Sciatic nerve (tissue), 2 donors: ENCODE measurements around the gene MAMLD1. TPM values are rescaled to one million over a fixed set of nuclear protein-coding genes. Genes with fewer than 3 reads are reported as not detected.

Source experiments
- ATAC-seq: fragments of 200-7000 bp; cut with Tn5 transposase; one replicate; pipeline ENCODE4 v1.9.1; 2020; ENCODE audit warnings: mild to moderate bottlenecking, moderate library complexity
- DNase-seq: peaks from one replicate; pipeline ENCODE4 v3.0.0-alpha.2; 2020; ENCODE audit warnings: low spot score
- intact Hi-C: fragments of 100-400 bp; cut with DNase I; formaldehyde crosslinking; loops from one replicate; pipeline ENCODE4 v1.14.2; 2022
- total RNA-seq: library from RNA; stranded (reverse); fragmentation: NEBNext Ultra II Directional; extraction: Animal tissue kit (Norgen Biotek cat#: 25700); gene quantifications from one replicate; pipeline ENCODE4 v1.2.1, GENCODE V29; 2021
- donor health status: DM: no; HTN: no; CAD: no.
- donor health status: DM: no; HTN: no; CAD: no.

MAMLD1 gene
- total RNA-seq, 1 donor from 2014 or later = 15.3 TPM

GRCh38 chrX:150478496-150479492, 115.7 kb downstream of the MAMLD1 start:
- no peak for ATAC-seq
- intact Hi-C loops = no loop called here
- DNase-seq = no peak

GRCh38 chrX:150482537-150483206, 119.6 kb downstream of the MAMLD1 start:
- intact Hi-C loops = loop anchor here (10.0 kb wide), 1 partner anchor 118 kb away; the partner anchor contains the start of gene MAMLD1
- no peak for ATAC-seq

GRCh38 chrX:150483356-150483985, 120.4 kb downstream of the MAMLD1 start:
- intact Hi-C loops = loop anchor here (10.0 kb wide), 1 partner anchor 119 kb away; the partner anchor contains the start of gene MAMLD1

More at GRCh38 chrX:150482537-150483206, 119.6 kb downstream of the MAMLD1 start:
- DNase-seq = no peak

GRCh38 chrX:150486011-150486410, 122.9 kb downstream of the MAMLD1 start:
- intact Hi-C loops = loop anchor here (10.0 kb wide), 1 partner anchor 121 kb away; the partner anchor contains the start of gene MAMLD1
- ATAC-seq (peak; percentile 62), DNase-seq (no peak)

More at GRCh38 chrX:150483356-150483985, 120.4 kb downstream of the MAMLD1 start:
- ATAC-seq (no peak), DNase-seq (no peak)

- intact Hi-C loops = loop anchor here (10.0 kb wide), 1 partner anchor 123 kb away; the partner anchor contains the start of gene MAMLD1
- ATAC-seq = no peak
- no peak for DNase-seq
Observed at GRCh38 chrX:150487369-150488094, 124.4 kb downstream of the MAMLD1 start.

GRCh38 chrX:150489359-150490015, 126.4 kb downstream of the MAMLD1 start:
- intact Hi-C loops = loop anchor here (10.0 kb wide), 1 partner anchor 125 kb away; the partner anchor contains the start of gene MAMLD1

GRCh38 chrX:150495496-150495895, 132.4 kb downstream of the MAMLD1 start:
- ATAC-seq = no peak
- intact Hi-C loops = no loop called here
- no peak for DNase-seq

More at GRCh38 chrX:150489359-150490015, 126.4 kb downstream of the MAMLD1 start:
- ATAC-seq (no peak), DNase-seq (no peak)

GRCh38 chrX:150499240-150499639, 136.1 kb downstream of the MAMLD1 start:
- ATAC-seq = no peak
- no peak for DNase-seq
- intact Hi-C loops = no loop called here

GRCh38 chrX:150502091-150502490, 139.0 kb downstream of the MAMLD1 start:
- ATAC-seq (no peak), DNase-seq (no peak)
- intact Hi-C loops = loop anchor here (10.0 kb wide), 1 partner anchor 537 kb away; no protein-coding TSS in a partner anchor

- intact Hi-C loops = loop anchor here (10.0 kb wide), 1 partner anchor 538 kb away; no protein-coding TSS in a partner anchor
- no peak for ATAC-seq
Observed at GRCh38 chrX:150502979-150503897, 140.1 kb downstream of the MAMLD1 start.

GRCh38 chrX:150503898-150504219, 140.7 kb downstream of the MAMLD1 start:
- DNase-seq = no peak
- ATAC-seq = no peak
- intact Hi-C loops = loop anchor here (10.0 kb wide), 1 partner anchor 539 kb away; no protein-coding TSS in a partner anchor

More at GRCh38 chrX:150502979-150503897, 140.1 kb downstream of the MAMLD1 start:
- DNase-seq = no peak

- no peak for DNase-seq
- no peak for ATAC-seq
- intact Hi-C loops = loop anchor here (10.0 kb wide), 1 partner anchor 540 kb away; no protein-coding TSS in a partner anchor
Observed at GRCh38 chrX:150504397-150505182, 141.5 kb downstream of the MAMLD1 start.

- DNase-seq = no peak
- no peak for ATAC-seq
- intact Hi-C loops = loop anchor here (10.0 kb wide), 1 partner anchor 541 kb away; no protein-coding TSS in a partner anchor
Observed at GRCh38 chrX:150506020-150506419, 142.9 kb downstream of the MAMLD1 start.

GRCh38 chrX:150506486-150506885, 143.4 kb downstream of the MAMLD1 start:
- DNase-seq (no peak), ATAC-seq (no peak)
- intact Hi-C loops = loop anchor here (10.0 kb wide), 1 partner anchor 542 kb away; no protein-coding TSS in a partner anchor

GRCh38 chrX:150507251-150507856, 144.2 kb downstream of the MAMLD1 start:
- ATAC-seq (peak; percentile 39), DNase-seq (no peak)
- intact Hi-C loops = loop anchor here (10.0 kb wide), 1 partner anchor 543 kb away; no protein-coding TSS in a partner anchor
